HepG2 (cell line): Measurements from ENCODE around the gene C19orf47. TPM values are rescaled to one million over a fixed set of nuclear protein-coding genes. Genes with fewer than 3 reads are reported as not detected.

Experiments
- ATF7 ChIP-seq, 2 experiments: fragments of 450-650 bp in 1 of 2; sonication (generic) in 1 of 2; formaldehyde crosslinking in 1 of 2; IDR thresholded peaks; 2 replicates each; pipeline versions ENCODE4 v1.4.0 to v1.6.1; 2016 to 2020; ENCODE audit warnings: antibody characterized with exemption in 1 of 2, mild to moderate bottlenecking in 1 of 2, missing genetic modification reagents in 1 of 2
- CREM ChIP-seq, 2 experiments: sonication (generic) in 1 of 2; formaldehyde crosslinking in 1 of 2; IDR thresholded peaks; 2 replicates each; pipeline versions ENCODE4 v1.4.0 to v1.6.1; 2016 to 2020; ENCODE audit warnings: antibody characterized with exemption in 1 of 2, mild to moderate bottlenecking in 1 of 2, missing genetic modification reagents in 1 of 2
- ELF1 ChIP-seq: sonication (generic); formaldehyde crosslinking; IDR thresholded peaks from 2 replicates; pipeline ENCODE4 v1.4.0; 2020; ENCODE audit warnings: missing genetic modification reagents
- GPN1 ChIP-seq: sonication (generic); formaldehyde crosslinking; IDR thresholded peaks from 2 replicates; pipeline ENCODE4 v1.5.1; 2020; ENCODE audit warnings: missing genetic modification reagents, borderline replicate concordance
- GTF2F1 ChIP-seq: fragments of 150-350 bp; IDR thresholded peaks from 2 replicates; pipeline ENCODE4 v1.6.1; 2014; ENCODE audit warnings: low read length
- KAT2B ChIP-seq: fragments of 150-350 bp; IDR thresholded peaks from 2 replicates; pipeline ENCODE4 v1.6.1; 2014; ENCODE audit warnings: low read depth, low read length, borderline replicate concordance
- MATR3 ChIP-seq: sonication (generic); formaldehyde crosslinking; IDR thresholded peaks from 2 replicates; pipeline ENCODE4 v1.4.0; 2020; ENCODE audit warnings: missing genetic modification reagents
- SAP130 ChIP-seq: IDR thresholded peaks from 2 replicates; pipeline ENCODE4 v1.6.1; 2016; ENCODE audit warnings: low read depth
- SIN3A ChIP-seq: IDR thresholded peaks from 2 replicates; pipeline ENCODE4 v1.6.1; 2011; ENCODE audit warnings: low read depth, mild to moderate bottlenecking, control low read depth, low read length, borderline replicate concordance
- ZFP1 ChIP-seq: IDR thresholded peaks from 2 replicates; pipeline ENCODE4 v1.6.1; 2016
- ZNF451 ChIP-seq: sonication (generic); formaldehyde crosslinking; IDR thresholded peaks from 2 replicates; pipeline ENCODE4 v1.5.0; 2020; ENCODE audit warnings: mild to moderate bottlenecking, missing genetic modification reagents
- ZNF550 ChIP-seq: sonication (generic); formaldehyde crosslinking; IDR thresholded peaks from 2 replicates; pipeline ENCODE4 v1.4.0; 2020; ENCODE audit warnings: mild to moderate bottlenecking, missing genetic modification reagents, borderline replicate concordance
- ZNF816 ChIP-seq: sonication (generic); formaldehyde crosslinking; IDR thresholded peaks from 2 replicates; pipeline ENCODE4 v1.8.0; 2022; ENCODE audit warnings: missing genetic modification reagents, mild to moderate bottlenecking, borderline replicate concordance
- polyA plus RNA-seq, 8 experiments: library from polyadenylated mRNA; depleted of rRNA in 3 of 8; stranded (reverse) in 7 of 8; unstranded in 1 of 8; fragments of >200 nt; fragmentation: Illumina TruSeq in 4 of 8; extraction: Trizol in 4 of 8; gene quantifications; 2 replicates each; pipeline versions ENCODE4 v1.2.1 to v1.2.3, GENCODE V29; 2011 to 2016; ENCODE audit warnings: low read depth in 4 of 8, missing spikeins in 1 of 8, mixed read lengths in 1 of 8; ENCODE audit not compliant: insufficient read depth in 1 of 8
- total RNA-seq, 5 experiments: library from RNA; depleted of rRNA; stranded (reverse); fragments of >200 nt; fragmentation: Illumina TruSeq; extraction: Trizol; gene quantifications; 2 replicates each; pipeline ENCODE4 v1.2.3, GENCODE V29; 2016; ENCODE audit warnings: low read depth in 1 of 5
- TF ChIP-seq, protein P1 (sequence below): IDR thresholded peaks from 2 replicates; pipeline ENCODE4 v1.6.1; 2012; ENCODE audit warnings: low read length, improper control_type of control experiment
- TF ChIP-seq, protein P2 (sequence below): sonication (generic); formaldehyde crosslinking; IDR thresholded peaks from 2 replicates; pipeline ENCODE4 v1.4.0; 2020; ENCODE audit warnings: mild to moderate bottlenecking, missing genetic modification reagents
- TF ChIP-seq, protein P3 (sequence below): IDR thresholded peaks from 2 replicates; pipeline ENCODE4 v1.6.1; 2016; ENCODE audit warnings: control low read depth
- TF ChIP-seq, protein P4 (sequence below): sonication (generic); formaldehyde crosslinking; IDR thresholded peaks from 2 replicates; pipeline ENCODE4 v1.5.1; 2020; ENCODE audit warnings: missing genetic modification reagents, mild to moderate bottlenecking, borderline replicate concordance
- TF ChIP-seq, protein P5 (sequence below): sonication (generic); formaldehyde crosslinking; IDR thresholded peaks from 2 replicates; pipeline ENCODE4 v1.5.1; 2020; ENCODE audit warnings: missing genetic modification reagents, mild to moderate bottlenecking, borderline replicate concordance

C19orf47 gene
- total and polyA plus RNA-seq, 2 of the 13 experiments (the other 11 are each of a cell fraction or from before 2014, with no cell fraction given) = 8.1 to 10.6 TPM

DNA sequence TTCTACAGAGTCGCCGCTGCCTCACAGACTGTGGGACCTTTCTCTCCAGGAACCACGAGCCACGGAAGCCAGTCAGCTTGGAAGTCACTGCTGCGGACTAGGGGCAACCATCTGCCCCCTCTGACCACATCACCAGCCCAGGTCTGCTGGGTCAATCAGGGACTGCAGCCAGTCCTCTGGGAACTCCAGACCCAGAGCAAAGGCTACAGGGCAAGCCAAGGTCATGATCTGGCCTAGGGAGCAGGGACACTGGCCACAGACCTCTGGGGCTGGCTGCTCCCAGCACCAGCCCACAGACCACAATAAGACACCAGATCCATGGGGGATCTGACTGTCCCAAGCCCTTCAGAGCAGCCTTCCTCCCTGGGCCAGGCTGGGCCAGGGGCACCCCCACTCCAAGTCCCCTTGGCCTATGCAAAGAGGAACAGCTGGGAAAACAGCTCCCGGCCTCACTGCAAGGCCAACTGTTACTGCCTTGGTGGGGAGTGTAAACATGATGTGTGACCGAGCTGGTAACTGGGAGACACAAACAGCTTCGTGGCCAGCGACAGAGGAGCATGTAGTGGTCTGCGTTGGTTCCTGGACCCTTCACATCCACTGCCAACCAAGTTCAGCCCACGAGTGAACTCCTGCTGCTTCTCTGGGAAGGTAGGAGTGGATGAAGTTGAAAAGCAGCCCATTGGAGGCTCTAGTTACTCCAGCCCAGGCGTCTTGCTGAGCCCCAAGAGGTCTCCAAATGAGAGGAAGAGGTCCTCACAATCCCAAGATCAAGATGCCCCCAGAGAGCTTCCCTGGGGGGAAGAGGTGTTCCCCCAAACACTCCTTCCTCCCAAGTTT is 64.6 kb downstream of the C19orf47 start (continued):
- TF ChIP-seq, protein P1, sequence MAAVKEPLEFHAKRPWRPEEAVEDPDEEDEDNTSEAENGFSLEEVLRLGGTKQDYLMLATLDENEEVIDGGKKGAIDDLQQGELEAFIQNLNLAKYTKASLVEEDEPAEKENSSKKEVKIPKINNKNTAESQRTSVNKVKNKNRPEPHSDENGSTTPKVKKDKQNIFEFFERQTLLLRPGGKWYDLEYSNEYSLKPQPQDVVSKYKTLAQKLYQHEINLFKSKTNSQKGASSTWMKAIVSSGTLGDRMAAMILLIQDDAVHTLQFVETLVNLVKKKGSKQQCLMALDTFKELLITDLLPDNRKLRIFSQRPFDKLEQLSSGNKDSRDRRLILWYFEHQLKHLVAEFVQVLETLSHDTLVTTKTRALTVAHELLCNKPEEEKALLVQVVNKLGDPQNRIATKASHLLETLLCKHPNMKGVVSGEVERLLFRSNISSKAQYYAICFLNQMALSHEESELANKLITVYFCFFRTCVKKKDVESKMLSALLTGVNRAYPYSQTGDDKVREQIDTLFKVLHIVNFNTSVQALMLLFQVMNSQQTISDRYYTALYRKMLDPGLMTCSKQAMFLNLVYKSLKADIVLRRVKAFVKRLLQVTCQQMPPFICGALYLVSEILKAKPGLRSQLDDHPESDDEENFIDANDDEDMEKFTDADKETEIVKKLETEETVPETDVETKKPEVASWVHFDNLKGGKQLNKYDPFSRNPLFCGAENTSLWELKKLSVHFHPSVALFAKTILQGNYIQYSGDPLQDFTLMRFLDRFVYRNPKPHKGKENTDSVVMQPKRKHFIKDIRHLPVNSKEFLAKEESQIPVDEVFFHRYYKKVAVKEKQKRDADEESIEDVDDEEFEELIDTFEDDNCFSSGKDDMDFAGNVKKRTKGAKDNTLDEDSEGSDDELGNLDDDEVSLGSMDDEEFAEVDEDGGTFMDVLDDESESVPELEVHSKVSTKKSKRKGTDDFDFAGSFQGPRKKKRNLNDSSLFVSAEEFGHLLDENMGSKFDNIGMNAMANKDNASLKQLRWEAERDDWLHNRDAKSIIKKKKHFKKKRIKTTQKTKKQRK = no peak
- TF ChIP-seq MATR3 (CRISPR knock-in tag) (no peak), ZNF816 (no peak; the same call in 1 of the 2 replicates), GTF2F1 (no peak), SAP130 (CRISPR knock-in tag) (peak; percentile 84), ZNF550 (CRISPR knock-in tag) (no peak), CREM (IDR thresholded peaks at IDR 0.05) (no peak), CREM (CRISPR knock-in tag; IDR thresholded peaks at IDR 0.05) (no peak), SIN3A (0 out of 2 replicates have a peak, but pooled peaks have one; percentile 24), ZNF451 (CRISPR knock-in tag) (no peak), ATF7 (IDR thresholded peaks at IDR 0.05) (no peak), ATF7 (CRISPR knock-in tag; IDR thresholded peaks at IDR 0.05) (peak; percentile 46; the same call in 1 of the 2 replicates), KAT2B (no peak), ZFP1 (CRISPR knock-in tag) (no peak), ELF1 (CRISPR knock-in tag) (no peak), GPN1 (CRISPR knock-in tag) (no peak)
- TF ChIP-seq, protein P2, sequence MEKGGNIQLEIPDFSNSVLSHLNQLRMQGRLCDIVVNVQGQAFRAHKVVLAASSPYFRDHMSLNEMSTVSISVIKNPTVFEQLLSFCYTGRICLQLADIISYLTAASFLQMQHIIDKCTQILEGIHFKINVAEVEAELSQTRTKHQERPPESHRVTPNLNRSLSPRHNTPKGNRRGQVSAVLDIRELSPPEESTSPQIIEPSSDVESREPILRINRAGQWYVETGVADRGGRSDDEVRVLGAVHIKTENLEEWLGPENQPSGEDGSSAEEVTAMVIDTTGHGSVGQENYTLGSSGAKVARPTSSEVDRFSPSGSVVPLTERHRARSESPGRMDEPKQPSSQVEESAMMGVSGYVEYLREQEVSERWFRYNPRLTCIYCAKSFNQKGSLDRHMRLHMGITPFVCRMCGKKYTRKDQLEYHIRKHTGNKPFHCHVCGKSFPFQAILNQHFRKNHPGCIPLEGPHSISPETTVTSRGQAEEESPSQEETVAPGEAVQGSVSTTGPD = 0 out of 2 replicates have a peak, but pooled peaks have one; percentile 33
- TF ChIP-seq, protein P3, sequence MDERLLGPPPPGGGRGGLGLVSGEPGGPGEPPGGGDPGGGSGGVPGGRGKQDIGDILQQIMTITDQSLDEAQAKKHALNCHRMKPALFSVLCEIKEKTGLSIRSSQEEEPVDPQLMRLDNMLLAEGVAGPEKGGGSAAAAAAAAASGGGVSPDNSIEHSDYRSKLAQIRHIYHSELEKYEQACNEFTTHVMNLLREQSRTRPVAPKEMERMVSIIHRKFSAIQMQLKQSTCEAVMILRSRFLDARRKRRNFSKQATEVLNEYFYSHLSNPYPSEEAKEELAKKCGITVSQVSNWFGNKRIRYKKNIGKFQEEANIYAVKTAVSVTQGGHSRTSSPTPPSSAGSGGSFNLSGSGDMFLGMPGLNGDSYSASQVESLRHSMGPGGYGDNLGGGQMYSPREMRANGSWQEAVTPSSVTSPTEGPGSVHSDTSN (CRISPR knock-in tag) = no peak
- TF ChIP-seq, protein P4, sequence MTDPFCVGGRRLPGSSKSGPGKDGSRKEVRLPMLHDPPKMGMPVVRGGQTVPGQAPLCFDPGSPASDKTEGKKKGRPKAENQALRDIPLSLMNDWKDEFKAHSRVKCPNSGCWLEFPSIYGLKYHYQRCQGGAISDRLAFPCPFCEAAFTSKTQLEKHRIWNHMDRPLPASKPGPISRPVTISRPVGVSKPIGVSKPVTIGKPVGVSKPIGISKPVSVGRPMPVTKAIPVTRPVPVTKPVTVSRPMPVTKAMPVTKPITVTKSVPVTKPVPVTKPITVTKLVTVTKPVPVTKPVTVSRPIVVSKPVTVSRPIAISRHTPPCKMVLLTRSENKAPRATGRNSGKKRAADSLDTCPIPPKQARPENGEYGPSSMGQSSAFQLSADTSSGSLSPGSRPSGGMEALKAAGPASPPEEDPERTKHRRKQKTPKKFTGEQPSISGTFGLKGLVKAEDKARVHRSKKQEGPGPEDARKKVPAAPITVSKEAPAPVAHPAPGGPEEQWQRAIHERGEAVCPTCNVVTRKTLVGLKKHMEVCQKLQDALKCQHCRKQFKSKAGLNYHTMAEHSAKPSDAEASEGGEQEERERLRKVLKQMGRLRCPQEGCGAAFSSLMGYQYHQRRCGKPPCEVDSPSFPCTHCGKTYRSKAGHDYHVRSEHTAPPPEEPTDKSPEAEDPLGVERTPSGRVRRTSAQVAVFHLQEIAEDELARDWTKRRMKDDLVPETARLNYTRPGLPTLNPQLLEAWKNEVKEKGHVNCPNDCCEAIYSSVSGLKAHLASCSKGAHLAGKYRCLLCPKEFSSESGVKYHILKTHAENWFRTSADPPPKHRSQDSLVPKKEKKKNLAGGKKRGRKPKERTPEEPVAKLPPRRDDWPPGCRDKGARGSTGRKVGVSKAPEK (CRISPR knock-in tag) = no peak
- TF ChIP-seq, protein P5, sequence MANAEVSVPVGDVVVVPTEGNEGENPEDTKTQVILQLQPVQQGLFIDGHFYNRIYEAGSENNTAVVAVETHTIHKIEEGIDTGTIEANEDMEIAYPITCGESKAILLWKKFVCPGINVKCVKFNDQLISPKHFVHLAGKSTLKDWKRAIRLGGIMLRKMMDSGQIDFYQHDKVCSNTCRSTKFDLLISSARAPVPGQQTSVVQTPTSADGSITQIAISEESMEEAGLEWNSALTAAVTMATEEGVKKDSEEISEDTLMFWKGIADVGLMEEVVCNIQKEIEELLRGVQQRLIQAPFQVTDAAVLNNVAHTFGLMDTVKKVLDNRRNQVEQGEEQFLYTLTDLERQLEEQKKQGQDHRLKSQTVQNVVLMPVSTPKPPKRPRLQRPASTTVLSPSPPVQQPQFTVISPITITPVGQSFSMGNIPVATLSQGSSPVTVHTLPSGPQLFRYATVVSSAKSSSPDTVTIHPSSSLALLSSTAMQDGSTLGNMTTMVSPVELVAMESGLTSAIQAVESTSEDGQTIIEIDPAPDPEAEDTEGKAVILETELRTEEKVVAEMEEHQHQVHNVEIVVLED (CRISPR knock-in tag) = peak; percentile 29; the same call in 1 of the 2 replicates
